Measurements from ENCODE around the gene CDKN2A.

CDKN2A gene

DNA sequence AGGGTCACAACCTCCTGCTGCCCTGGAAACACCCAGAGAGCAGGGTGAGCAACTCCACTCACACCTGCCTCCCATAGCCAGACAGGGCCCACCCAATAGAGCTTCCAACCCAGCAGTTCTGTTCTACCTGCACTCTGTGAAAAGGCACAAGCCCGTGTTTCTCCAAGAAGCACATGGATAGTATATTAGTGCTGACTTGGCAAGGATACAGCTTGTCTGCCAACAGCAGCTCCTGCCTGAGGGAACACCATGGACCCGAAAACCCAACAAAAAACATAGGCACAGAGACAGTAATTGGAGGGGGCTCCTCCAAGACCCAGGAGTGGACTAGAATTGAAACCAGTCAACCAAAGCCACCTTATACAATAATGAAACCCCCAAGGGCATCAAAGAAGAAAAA, 48.6 kb downstream of the CDKN2A start:
- DNase-seq (ENCODE audit: insufficient read length, low spot score) = no peak
- no peak for FAIRE-seq

DNA sequence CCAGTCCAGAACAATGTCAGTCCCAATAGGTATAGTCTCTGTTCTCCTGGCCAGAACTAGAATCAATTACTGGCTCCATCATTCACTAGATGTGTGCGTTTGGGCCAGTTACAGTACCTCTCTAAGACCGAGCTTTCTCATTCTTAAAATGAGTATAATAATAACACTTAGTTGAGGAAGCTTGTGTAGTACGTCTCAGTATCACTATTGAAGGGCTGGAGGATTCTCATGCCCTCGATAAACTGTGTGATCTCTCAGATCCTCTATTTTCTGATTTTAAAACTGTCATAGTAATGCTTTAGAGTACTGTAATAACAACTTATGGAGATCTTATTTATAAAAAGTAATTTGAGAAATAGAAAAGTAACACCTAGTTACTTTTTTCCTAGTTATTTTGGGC, 50.7 kb downstream of the CDKN2A start:
- FAIRE-seq (no peak), DNase-seq (ENCODE audit: insufficient read length, low spot score) (no peak)

DNA sequence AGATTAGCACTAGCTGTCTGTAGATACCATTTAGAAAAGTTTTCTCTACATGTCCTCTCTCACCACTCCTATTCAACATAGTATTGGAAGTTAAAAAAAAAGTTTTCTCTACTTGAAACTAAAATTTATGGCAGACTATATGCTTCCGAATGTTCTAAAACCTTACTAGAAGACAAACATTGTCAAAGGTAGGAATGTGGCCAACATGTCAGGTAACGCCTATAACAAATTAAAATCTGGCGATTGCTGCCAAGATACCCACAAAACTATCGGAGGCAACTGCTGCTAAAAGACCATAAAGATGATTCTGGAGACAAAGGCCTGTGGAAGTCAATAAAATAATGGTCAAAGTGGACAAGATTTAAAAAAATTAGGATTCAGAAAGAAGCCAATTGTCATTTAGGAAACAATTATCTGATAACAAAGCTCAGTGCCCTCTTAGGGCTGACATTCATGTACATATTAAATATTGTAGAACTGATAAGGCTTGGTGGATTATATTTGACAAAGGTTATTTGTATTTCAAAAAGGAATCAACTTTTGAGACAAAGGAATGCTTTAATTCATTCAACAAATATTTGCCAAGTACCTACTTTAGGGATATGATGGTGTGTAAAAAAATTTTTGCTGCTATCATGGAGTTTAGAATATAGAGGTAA, 52.7 kb downstream of the CDKN2A start:
- no peak for DNase-seq (ENCODE audit: insufficient read length, low spot score)
- FAIRE-seq = no peak

GRCh38 chr9:21936161-21936560, 58.0 kb downstream of the CDKN2A start:
- DNase-seq (ENCODE audit: insufficient read length, low spot score) (no peak), FAIRE-seq (no peak)

DNA sequence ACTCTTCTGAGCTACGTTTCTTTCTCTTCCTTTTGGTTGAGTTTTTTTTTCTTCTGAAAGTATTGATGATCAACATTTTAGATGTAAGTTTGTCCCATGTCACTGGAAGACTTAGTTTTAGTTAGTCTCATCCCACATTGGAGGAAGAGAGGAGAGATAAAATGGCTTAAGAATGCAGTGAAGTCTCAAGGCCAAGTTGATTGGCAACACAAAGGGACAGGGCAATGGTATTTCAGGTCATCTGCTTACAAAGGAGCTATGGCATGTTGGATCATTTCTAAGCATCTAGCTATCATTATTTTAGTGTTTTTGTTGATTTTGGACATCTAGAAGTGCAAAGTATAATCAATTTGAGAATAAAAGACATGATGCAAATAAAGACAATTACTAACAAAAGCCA, 58.6 kb downstream of the CDKN2A start:
- no peak for FAIRE-seq
- DNase-seq (ENCODE audit: insufficient read length, low spot score) = no peak

GRCh38 chr9:21933865-21934264, 60.3 kb downstream of the CDKN2A start:
- no peak for DNase-seq (ENCODE audit: insufficient read length, low spot score)
- FAIRE-seq = no peak

DNA sequence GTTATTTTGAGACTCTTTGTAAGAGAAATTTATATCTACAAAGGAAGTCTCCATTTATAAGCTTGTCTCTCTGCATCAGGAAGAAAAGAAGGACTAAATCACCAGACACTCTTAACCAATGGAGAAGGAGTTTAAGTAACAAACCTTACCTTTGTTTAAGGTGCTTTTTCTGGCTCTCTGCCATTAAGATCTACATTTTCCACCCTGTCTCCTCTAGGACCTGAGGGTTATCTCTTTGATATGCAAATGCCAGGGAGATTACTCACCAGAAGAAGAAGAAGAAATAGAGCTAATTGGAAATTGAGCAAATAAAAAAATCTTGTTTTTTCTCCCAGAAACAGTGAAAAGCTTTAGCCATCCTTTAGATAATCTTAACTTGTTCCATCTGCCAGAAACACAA, 60.9 kb downstream of the CDKN2A start:
- FAIRE-seq = no peak
- DNase-seq (ENCODE audit: insufficient read length, low spot score) = no peak

- FAIRE-seq (no peak), DNase-seq (ENCODE audit: insufficient read length, low spot score) (no peak)
These were observed 62.8 kb downstream of the CDKN2A start for GRCh38 chr9:21931428-21931827.

- DNase-seq (ENCODE audit: insufficient read length, low spot score) = no peak
- FAIRE-seq = no peak
These were observed 66.4 kb downstream of the CDKN2A start for GRCh38 chr9:21927752-21928151.

DNA sequence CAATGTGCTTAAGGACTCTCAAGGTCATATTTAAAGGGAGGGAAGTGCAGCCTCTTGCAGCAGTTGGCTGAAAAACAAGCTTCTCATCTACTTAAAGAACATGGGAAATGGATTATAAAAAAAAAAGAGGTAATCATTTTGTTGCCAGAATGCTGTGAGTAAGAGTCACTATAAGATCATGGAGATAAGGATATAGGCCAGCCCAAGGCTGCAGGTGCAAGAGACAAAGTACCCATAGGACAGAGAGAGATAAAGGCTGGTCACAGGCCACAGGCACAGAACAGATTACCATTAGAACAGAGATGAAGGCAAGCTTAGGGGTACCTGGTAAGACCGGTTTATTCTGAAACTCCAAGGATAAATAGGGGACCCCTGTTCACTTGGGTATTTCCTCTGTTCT, 70.5 kb downstream of the CDKN2A start:
- FAIRE-seq = no peak
- DNase-seq (ENCODE audit: insufficient read length, low spot score) = no peak

GRCh38 chr9:21919377-21920362, 74.5 kb downstream of the CDKN2A start:
- peak; percentile 48 for DNase-seq (ENCODE audit: insufficient read length, low spot score)
- no peak for FAIRE-seq

All from HTR-8/SVneo (cell line).